ENCODE data around the gene MRPS11.
A peak's percentile ranks its signal among the peaks of the same experiment; 100 is the strongest.
"Not testable (repeated sequence)": the region's sequence is repeated elsewhere in the genome, so short reads cannot be mapped to it uniquely, and the experiment has no call there.

Gene MRPS11

GRCh38 chr15:88467073-88467934, at the start of gene MRPS11, which contains the start of gene MRPL46:
MRPS11 (plus strand) TSS chr15:88467708; CDS start chr15:88467718, 10 bp downstream.
MRPL46 (minus strand) TSS chr15:88467388; CDS start chr15:88467377, 11 bp downstream.
- DNase-seq, result peak; percentile 91

GRCh38 chr15:88419830-88420229, 47.7 kb upstream of the MRPS11 start:
- DNase-seq, result no peak

- no peak for DNase-seq
These were observed 44.2 kb upstream of the MRPS11 start for GRCh38 chr15:88423331-88423730.

GRCh38 chr15:88426304-88426703, 41.2 kb upstream of the MRPS11 start:
- DNase-seq, result no peak

GRCh38 chr15:88428053-88428452, 39.5 kb upstream of the MRPS11 start:
- no peak for DNase-seq

GRCh38 chr15:88428805-88429605, 38.5 kb upstream of the MRPS11 start:
- DNase-seq, result no peak

- DNase-seq, result no peak
These were observed 37.5 kb upstream of the MRPS11 start for GRCh38 chr15:88430051-88430450.

GRCh38 chr15:88431441-88431840, 36.1 kb upstream of the MRPS11 start:
- DNase-seq, result no peak

- no peak for DNase-seq
These were observed 34.3 kb upstream of the MRPS11 start for GRCh38 chr15:88433046-88433685.

GRCh38 chr15:88434106-88434505, 33.4 kb upstream of the MRPS11 start:
- not testable (repeated sequence) for DNase-seq

- DNase-seq, result no peak
These were observed 29.3 kb upstream of the MRPS11 start for GRCh38 chr15:88438181-88438580.

GRCh38 chr15:88440021-88440420, 27.5 kb upstream of the MRPS11 start:
- no peak for DNase-seq

GRCh38 chr15:88441076-88441730, 26.3 kb upstream of the MRPS11 start:
- DNase-seq, result no peak

- DNase-seq, result no peak
These were observed 20.3 kb upstream of the MRPS11 start for GRCh38 chr15:88447206-88447605.

GRCh38 chr15:88447741-88448140, 19.8 kb upstream of the MRPS11 start:
- no peak for DNase-seq

- no peak for DNase-seq
These were observed 18.5 kb upstream of the MRPS11 start for GRCh38 chr15:88448991-88449461.

GRCh38 chr15:88449581-88449980, 17.9 kb upstream of the MRPS11 start:
- DNase-seq, result no peak

GRCh38 chr15:88450125-88450798, 17.2 kb upstream of the MRPS11 start:
- peak; percentile 55 for DNase-seq

- no peak for DNase-seq
These were observed 13.9 kb upstream of the MRPS11 start for GRCh38 chr15:88453651-88454050.

GRCh38 chr15:88454236-88454635, 13.3 kb upstream of the MRPS11 start:
- no peak for DNase-seq

GRCh38 chr15:88454867-88455810, 12.4 kb upstream of the MRPS11 start:
- DNase-seq, result peak; percentile 28

Data from activated naive CD4-positive, alpha-beta T cell treated with Interleukin-2 at 50 U/mL for 16 hours (primary cell).